GM18519 (cell line): ENCODE results near the gene RGS3.
"Not testable (repeated sequence)": the region's sequence is repeated elsewhere in the genome, so short reads cannot be mapped to it uniquely, and the experiment has no call there.

ENCODE experiments used
- ATAC-seq: cut with Tn5 transposase; IDR thresholded peaks from one replicate; pipeline ENCODE4 v1.9.1; 2021; ENCODE audit warnings: mild to moderate bottlenecking, moderate library complexity; ENCODE audit not compliant: unreplicated experiment, low FRiP score

RGS3 gene

GRCh38 chr9:113630386-113631136, 167.0 kb downstream of the RGS3 start:
- no peak for ATAC-seq

GRCh38 chr9:113631137-113631765, 167.7 kb downstream of the RGS3 start:
- ATAC-seq = no peak

GRCh38 chr9:113631871-113632665, 168.5 kb downstream of the RGS3 start:
- ATAC-seq = no peak

GRCh38 chr9:113632776-113633590, 169.5 kb downstream of the RGS3 start:
- ATAC-seq = no peak

- ATAC-seq = no peak
Measured at GRCh38 chr9:113633782-113634595, 170.5 kb downstream of the RGS3 start.

GRCh38 chr9:113634596-113635515, 171.3 kb downstream of the RGS3 start:
- ATAC-seq = no peak

- ATAC-seq = no peak
Measured at GRCh38 chr9:113635586-113635985, 172.1 kb downstream of the RGS3 start.

GRCh38 chr9:113636165-113636564, 172.6 kb downstream of the RGS3 start:
- ATAC-seq = no peak

- ATAC-seq = no peak
Measured at GRCh38 chr9:113636693-113637092, 173.2 kb downstream of the RGS3 start.

- no peak for ATAC-seq
Measured at GRCh38 chr9:113638490-113638889, 175.0 kb downstream of the RGS3 start.

- ATAC-seq = no peak
Measured at GRCh38 chr9:113638897-113639296, 175.4 kb downstream of the RGS3 start.

GRCh38 chr9:113639411-113639970, 176.0 kb downstream of the RGS3 start:
- not testable (repeated sequence) for ATAC-seq

- ATAC-seq = no peak
Measured at GRCh38 chr9:113640418-113640817, 176.9 kb downstream of the RGS3 start.

GRCh38 chr9:113641100-113641885, 177.8 kb downstream of the RGS3 start:
- ATAC-seq = no peak

GRCh38 chr9:113644321-113644720, 180.8 kb downstream of the RGS3 start:
- no peak for ATAC-seq

- ATAC-seq = no peak
Measured at GRCh38 chr9:113645227-113645977, 181.9 kb downstream of the RGS3 start.

- ATAC-seq = no peak
Measured at GRCh38 chr9:113645978-113646253, 182.4 kb downstream of the RGS3 start.
